K562 (cell line): Measurements from ENCODE around the gene GGA2. TPM values are rescaled to one million over a fixed set of nuclear protein-coding genes. Genes with fewer than 3 reads are reported as not detected.

Source experiments
- BMI1 ChIP-seq: fragments of 150-350 bp; IDR thresholded peaks from 2 replicates; pipeline ENCODE4 v1.6.1; 2014; ENCODE audit warnings: low read length
- C11orf30 ChIP-seq: fragments of 450-650 bp; IDR thresholded peaks from 2 replicates; pipeline ENCODE4 v1.6.1; 2016; ENCODE audit warnings: low read depth, mild to moderate bottlenecking
- CREM ChIP-seq: IDR thresholded peaks from 2 replicates; pipeline ENCODE4 v1.6.1; 2014; ENCODE audit warnings: antibody characterized with exemption, low read depth
- ELF1 ChIP-seq: fragments of 200-800 bp; sonication (Bioruptor generic); IDR thresholded peaks from 2 replicates; pipeline ENCODE4 v1.6.1; 2016; ENCODE audit warnings: missing genetic modification characterization, missing compliant biosample characterization
- FOXJ2 ChIP-seq: fragments of 200-800 bp; sonication (Bioruptor generic); IDR thresholded peaks from 2 replicates; pipeline ENCODE4 v1.6.1; 2016; ENCODE audit warnings: missing genetic modification characterization, missing compliant biosample characterization
- GABPA ChIP-seq: fragments of 200-800 bp; sonication (Bioruptor generic); conservative IDR thresholded peaks from 2 replicates; pipeline ENCODE4 v1.6.1; 2016; ENCODE audit warnings: low read depth, missing genetic modification characterization, missing compliant biosample characterization
- KDM1A ChIP-seq, 2 experiments: fragments of 450-650 bp; IDR thresholded peaks; 2 replicates each; pipeline ENCODE4 v1.6.1; 2016; ENCODE audit warnings: mild to moderate bottlenecking in 2 of 2
- MTA2 ChIP-seq: fragments of 450-650 bp; IDR thresholded peaks from 2 replicates; pipeline ENCODE4 v1.6.1; 2016; ENCODE audit warnings: low read depth
- POLR3A ChIP-seq: IDR thresholded peaks from 2 replicates; pipeline ENCODE4 v1.6.1; 2011; ENCODE audit warnings: borderline replicate concordance, mild to moderate bottlenecking, moderate library complexity; ENCODE audit not compliant: insufficient read length, insufficient read depth; ENCODE audit errors: extremely low read depth
- RBM25 ChIP-seq: fragments of 200-400 bp; formaldehyde crosslinking; IDR thresholded peaks from 2 replicates; pipeline ENCODE4 v1.6.1; 2018; ENCODE audit warnings: low read length, low read depth, moderate library complexity; ENCODE audit not compliant: severe bottlenecking
- RFX7 ChIP-seq: fragments of 250-450 bp; sonication (Bioruptor Pico); IDR thresholded peaks from 2 replicates; pipeline ENCODE4 v1.5.1; 2021; ENCODE audit warnings: mild to moderate bottlenecking
- SPI1 ChIP-seq: IDR thresholded peaks from 2 replicates; pipeline ENCODE4 v1.6.1; 2011; ENCODE audit warnings: low read depth, low read length, control low read depth, borderline replicate concordance
- TRIM28 ChIP-seq: fragments of 450-650 bp; IDR thresholded peaks from 2 replicates; pipeline ENCODE4 v1.6.1; 2017
- ZBTB1 ChIP-seq: sonication (generic); formaldehyde crosslinking; IDR thresholded peaks from 2 replicates; pipeline ENCODE4 v1.8.1; 2023; ENCODE audit warnings: missing genetic modification reagents, low read depth, mild to moderate bottlenecking, borderline replicate concordance
- ZNF23 ChIP-seq: fragments of 250-450 bp; sonication (Bioruptor Pico); IDR thresholded peaks from 2 replicates; pipeline ENCODE4 v1.4.0; 2020; ENCODE audit warnings: mild to moderate bottlenecking
- polyA plus RNA-seq, 8 experiments: library from polyadenylated mRNA; depleted of rRNA in 4 of 8; stranded (reverse) in 5 of 8; unstranded in 3 of 8; fragments of >200 nt; fragmentation: Nextera tagmentation in 2 of 8; fragmentation: Illumina TruSeq in 1 of 8; extraction: Ambion mirVana in 2 of 8; extraction: Trizol in 1 of 8; gene quantifications; 2 replicates each; pipeline versions ENCODE4 v1.2.1 to v1.2.3, GENCODE V29; 2011 to 2014; ENCODE audit warnings: inconsistent platforms in 1 of 8, missing spikeins in 1 of 8
- total RNA-seq, 7 experiments: library from RNA; depleted of rRNA in 6 of 7; stranded (reverse); fragments of >200 nt in 6 of 7; fragmentation: Illumina TruSeq in 2 of 7; extraction: Trizol in 2 of 7; gene quantifications; 2 replicates each; pipeline versions ENCODE4 v1.2.1 to v1.2.3, GENCODE V29; 2011 to 2021; ENCODE audit warnings: low replicate concordance in 1 of 7
- TF ChIP-seq, protein P1 (sequence below): fragments of 450-650 bp; formaldehyde crosslinking; IDR thresholded peaks from 2 replicates; pipeline ENCODE4 v1.4.0; 2022; ENCODE audit warnings: missing genetic modification characterization
- TF ChIP-seq, protein P2 (sequence below), 3 experiments: fragments of 200-800 bp in 1 of 3; fragments of 250-450 bp in 1 of 3; fragments of 450-650 bp in 1 of 3; sonication (Bioruptor Pico) in 1 of 3; sonication (Bioruptor generic) in 1 of 3; formaldehyde crosslinking in 1 of 3; IDR thresholded peaks; 2 replicates each; pipeline versions ENCODE4 v1.6.1 to v1.8.0; 2016 to 2022; ENCODE audit warnings: mild to moderate bottlenecking in 2 of 3, missing genetic modification characterization in 2 of 3, missing compliant biosample characterization in 1 of 3, moderate library complexity in 1 of 3
- TF ChIP-seq, protein P3 (sequence below): sonication (generic); formaldehyde crosslinking; IDR thresholded peaks from 2 replicates; pipeline ENCODE4 v1.8.0; 2022; ENCODE audit warnings: missing genetic modification reagents, mild to moderate bottlenecking, moderate library complexity, borderline replicate concordance
- TF ChIP-seq, protein P4 (sequence below): fragments of 450-650 bp; IDR thresholded peaks from 2 replicates; pipeline ENCODE4 v1.6.1; 2016

Gene GGA2
- total and polyA plus RNA-seq, 9 of the 15 experiments (the other 6 are each of a cell fraction or from before 2014, with no cell fraction given), result 11.9 to 133 (median 66.3) TPM

DNA sequence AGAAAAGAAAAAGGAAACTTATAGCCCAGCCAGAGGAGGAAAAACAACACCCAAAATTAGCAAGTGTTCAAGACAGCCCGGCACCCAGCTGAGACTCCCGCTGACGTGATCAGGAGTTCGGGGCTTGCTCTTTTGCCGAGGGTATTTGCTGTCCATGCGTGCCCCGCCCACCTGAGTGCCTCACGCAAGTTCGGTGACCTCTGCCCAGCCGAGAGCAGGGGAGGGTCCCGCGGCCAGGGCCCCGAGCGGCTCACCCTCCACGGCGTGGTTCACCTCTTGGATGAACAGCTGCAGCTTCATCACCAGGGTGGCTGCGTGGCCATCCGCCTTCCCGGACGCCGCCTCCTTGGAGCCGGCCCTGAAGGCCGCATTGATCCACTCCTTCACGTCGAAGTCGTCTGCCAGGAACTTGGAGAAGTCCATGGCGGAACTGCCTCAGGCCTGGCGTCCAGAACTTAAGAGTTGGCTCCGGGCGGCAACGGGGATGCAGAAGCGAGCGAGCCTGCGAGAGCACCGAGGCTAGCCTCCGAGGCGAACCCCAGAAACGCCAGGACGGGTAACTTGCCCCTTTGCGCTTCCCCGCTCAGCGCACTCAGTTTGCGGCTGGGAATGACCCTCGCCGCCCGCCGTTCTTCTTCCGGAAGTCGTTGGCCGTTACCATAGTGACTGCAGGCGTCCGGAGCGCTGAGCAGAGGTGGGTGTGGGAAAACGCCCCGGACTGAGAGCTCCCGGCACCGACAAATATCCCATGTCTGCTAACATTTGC, 57.5 kb downstream of the GGA2 start, which contains the start of gene COG7 (continued):
- TF ChIP-seq, protein P1, sequence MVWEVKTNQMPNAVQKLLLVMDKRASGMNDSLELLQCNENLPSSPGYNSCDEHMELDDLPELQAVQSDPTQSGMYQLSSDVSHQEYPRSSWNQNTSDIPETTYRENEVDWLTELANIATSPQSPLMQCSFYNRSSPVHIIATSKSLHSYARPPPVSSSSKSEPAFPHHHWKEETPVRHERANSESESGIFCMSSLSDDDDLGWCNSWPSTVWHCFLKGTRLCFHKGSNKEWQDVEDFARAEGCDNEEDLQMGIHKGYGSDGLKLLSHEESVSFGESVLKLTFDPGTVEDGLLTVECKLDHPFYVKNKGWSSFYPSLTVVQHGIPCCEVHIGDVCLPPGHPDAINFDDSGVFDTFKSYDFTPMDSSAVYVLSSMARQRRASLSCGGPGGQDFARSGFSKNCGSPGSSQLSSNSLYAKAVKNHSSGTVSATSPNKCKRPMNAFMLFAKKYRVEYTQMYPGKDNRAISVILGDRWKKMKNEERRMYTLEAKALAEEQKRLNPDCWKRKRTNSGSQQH (CRISPR knock-in tag), result no peak
- TF ChIP-seq POLR3A, result no peak
- peak; percentile 14; the same call in 1 of the 2 replicates for TF ChIP-seq SPI1
- no peak for TF ChIP-seq ZNF23 (CRISPR knock-in tag)
- peak; percentile 69; the same call in 1 of the 2 replicates for TF ChIP-seq TRIM28
- TF ChIP-seq ZBTB1 (CRISPR knock-in tag), result 0 out of 2 replicates have a peak, but pooled peaks have one; percentile 40
- peak; percentile 83 for TF ChIP-seq FOXJ2 (tag)
- TF ChIP-seq CREM, result peak; percentile 66
- TF ChIP-seq ELF1, result peak; percentile 96
- TF ChIP-seq BMI1, result peak; percentile 68; the same call in 1 of the 2 replicates
- TF ChIP-seq, protein P2, sequence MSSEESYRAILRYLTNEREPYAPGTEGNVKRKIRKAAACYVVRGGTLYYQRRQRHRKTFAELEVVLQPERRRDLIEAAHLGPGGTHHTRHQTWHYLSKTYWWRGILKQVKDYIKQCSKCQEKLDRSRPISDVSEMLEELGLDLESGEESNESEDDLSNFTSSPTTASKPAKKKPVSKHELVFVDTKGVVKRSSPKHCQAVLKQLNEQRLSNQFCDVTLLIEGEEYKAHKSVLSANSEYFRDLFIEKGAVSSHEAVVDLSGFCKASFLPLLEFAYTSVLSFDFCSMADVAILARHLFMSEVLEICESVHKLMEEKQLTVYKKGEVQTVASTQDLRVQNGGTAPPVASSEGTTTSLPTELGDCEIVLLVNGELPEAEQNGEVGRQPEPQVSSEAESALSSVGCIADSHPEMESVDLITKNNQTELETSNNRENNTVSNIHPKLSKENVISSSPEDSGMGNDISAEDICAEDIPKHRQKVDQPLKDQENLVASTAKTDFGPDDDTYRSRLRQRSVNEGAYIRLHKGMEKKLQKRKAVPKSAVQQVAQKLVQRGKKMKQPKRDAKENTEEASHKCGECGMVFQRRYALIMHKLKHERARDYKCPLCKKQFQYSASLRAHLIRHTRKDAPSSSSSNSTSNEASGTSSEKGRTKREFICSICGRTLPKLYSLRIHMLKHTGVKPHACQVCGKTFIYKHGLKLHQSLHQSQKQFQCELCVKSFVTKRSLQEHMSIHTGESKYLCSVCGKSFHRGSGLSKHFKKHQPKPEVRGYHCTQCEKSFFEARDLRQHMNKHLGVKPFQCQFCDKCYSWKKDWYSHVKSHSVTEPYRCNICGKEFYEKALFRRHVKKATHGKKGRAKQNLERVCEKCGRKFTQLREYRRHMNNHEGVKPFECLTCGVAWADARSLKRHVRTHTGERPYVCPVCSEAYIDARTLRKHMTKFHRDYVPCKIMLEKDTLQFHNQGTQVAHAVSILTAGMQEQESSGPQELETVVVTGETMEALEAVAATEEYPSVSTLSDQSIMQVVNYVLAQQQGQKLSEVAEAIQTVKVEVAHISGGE (CRISPR knock-in tag; IDR thresholded peaks at IDR 0.05), result peak in 1 of 3 experiments; percentile 30; a peak in 1 of 6 replicates
- TF ChIP-seq MTA2, result peak; percentile 7; the same call in 1 of the 2 replicates
- no peak for TF ChIP-seq RFX7 (CRISPR knock-in tag)
- peak; percentile 72 for TF ChIP-seq C11orf30
- TF ChIP-seq, protein P3, sequence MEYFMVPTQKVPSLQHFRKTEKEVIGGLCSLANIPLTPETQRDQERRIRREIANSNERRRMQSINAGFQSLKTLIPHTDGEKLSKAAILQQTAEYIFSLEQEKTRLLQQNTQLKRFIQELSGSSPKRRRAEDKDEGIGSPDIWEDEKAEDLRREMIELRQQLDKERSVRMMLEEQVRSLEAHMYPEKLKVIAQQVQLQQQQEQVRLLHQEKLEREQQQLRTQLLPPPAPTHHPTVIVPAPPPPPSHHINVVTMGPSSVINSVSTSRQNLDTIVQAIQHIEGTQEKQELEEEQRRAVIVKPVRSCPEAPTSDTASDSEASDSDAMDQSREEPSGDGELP (CRISPR knock-in tag), result peak; percentile 91
- no peak for TF ChIP-seq RBM25
- TF ChIP-seq KDM1A (IDR thresholded peaks at IDR 0.05), result no peak
- TF ChIP-seq, protein P4, sequence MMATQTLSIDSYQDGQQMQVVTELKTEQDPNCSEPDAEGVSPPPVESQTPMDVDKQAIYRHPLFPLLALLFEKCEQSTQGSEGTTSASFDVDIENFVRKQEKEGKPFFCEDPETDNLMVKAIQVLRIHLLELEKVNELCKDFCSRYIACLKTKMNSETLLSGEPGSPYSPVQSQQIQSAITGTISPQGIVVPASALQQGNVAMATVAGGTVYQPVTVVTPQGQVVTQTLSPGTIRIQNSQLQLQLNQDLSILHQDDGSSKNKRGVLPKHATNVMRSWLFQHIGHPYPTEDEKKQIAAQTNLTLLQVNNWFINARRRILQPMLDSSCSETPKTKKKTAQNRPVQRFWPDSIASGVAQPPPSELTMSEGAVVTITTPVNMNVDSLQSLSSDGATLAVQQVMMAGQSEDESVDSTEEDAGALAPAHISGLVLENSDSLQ, result no peak
- TF ChIP-seq GABPA, result peak; percentile 93
